Spleen (tissue), 11 donors: ENCODE results near the gene DICER1. TPM values are rescaled to one million over a fixed set of nuclear protein-coding genes. Genes with fewer than 3 reads are reported as not detected.

ENCODE experiments used
- DNase-seq: peaks from one replicate; pipeline ENCODE4 v3.0.0-alpha.2; 2020
- H3K27ac ChIP-seq, 8 donors: fragments of 200-600 bp; sonication (generic) in 7 of 8; 1 replicate in 4 of 8; 2 replicates in 4 of 8; pipeline versions ENCODE4 v1.5.0 to v1.8.0; 2016 to 2021; ENCODE audit warnings: inconsistent platforms in 4 of 8, mild to moderate bottlenecking in 4 of 8, moderate library complexity in 1 of 8
- H3K27me3 ChIP-seq, 7 donors: fragments of 200-600 bp; sonication (generic) in 6 of 7; replicated peaks in 1 of 7; 1 replicate in 4 of 7; 2 replicates in 3 of 7; pipeline versions ENCODE4 v1.5.0 to v1.8.0; 2016 to 2021; ENCODE audit warnings: inconsistent platforms in 3 of 7, mild to moderate bottlenecking in 1 of 7
- H3K36me3 ChIP-seq, 6 donors: fragments of 200-600 bp; sonication (generic) in 5 of 6; 1 replicate in 4 of 6; 2 replicates in 2 of 6; pipeline versions ENCODE4 v1.5.0 to v1.8.0; 2016 to 2021; ENCODE audit warnings: inconsistent platforms in 2 of 6
- H3K4me1 ChIP-seq, 6 donors: fragments of 200-600 bp; sonication (generic) in 5 of 6; 1 replicate in 3 of 6; 2 replicates in 3 of 6; pipeline versions ENCODE4 v1.5.0 to v1.8.0; 2016 to 2021; ENCODE audit warnings: inconsistent platforms in 3 of 6
- H3K4me3 ChIP-seq, 8 donors: fragments of 200-600 bp; sonication (generic) in 7 of 8; 1 replicate in 4 of 8; 2 replicates in 4 of 8; pipeline versions ENCODE4 v1.5.0 to v1.8.0; 2016 to 2021; ENCODE audit warnings: inconsistent platforms in 4 of 8, mild to moderate bottlenecking in 4 of 8, moderate library complexity in 2 of 8
- H3K9me3 ChIP-seq, 8 donors: fragments of 200-600 bp; sonication (generic) in 7 of 8; 1 replicate in 4 of 8; 2 replicates in 4 of 8; pipeline versions ENCODE4 v1.5.0 to v1.8.0; 2016 to 2021; ENCODE audit warnings: inconsistent platforms in 4 of 8
- CTCF ChIP-seq, 11 experiments: fragments of 200-600 bp in 7 of 11; fragments of 450-650 bp in 4 of 11; sonication (generic) in 4 of 11; IDR thresholded peaks in 8 of 11; conservative IDR thresholded peaks in 3 of 11; 1 replicate in 7 of 11; 2 replicates in 4 of 11; pipeline versions ENCODE4 v1.4.0 to v1.8.0; 2016 to 2021; ENCODE audit warnings: antibody characterized with exemption in 11 of 11, inconsistent platforms in 4 of 11, mild to moderate bottlenecking in 1 of 11
- POLR2A ChIP-seq, 3 donors: fragments of 450-650 bp; IDR thresholded peaks; one replicate each; pipeline ENCODE4 v1.5.1; 2017; ENCODE audit warnings: antibody characterized with exemption in 3 of 3, mild to moderate bottlenecking in 1 of 3
- POLR2AphosphoS5 ChIP-seq, 3 donors: sonication (generic); formaldehyde crosslinking; IDR thresholded peaks; one replicate each; pipeline ENCODE4 v1.5.1; 2017; ENCODE audit warnings: antibody characterized with exemption in 3 of 3
- WGBS, 5 donors: extraction: QIAGEN DNeasy Blood & Tissue Kit in 3 of 5; methylation state at CpG; one replicate each; pipeline versions ENCODE4 v1.1.5 to v1.1.7; 2013 to 2018; 5-methylcytosine and 5-hydroxymethylcytosine counted together
- intact Hi-C: fragments of 100-400 bp; cut with DNase I; formaldehyde crosslinking; loops from one replicate; pipeline ENCODE4 v1.15.0; 2023; ENCODE audit warnings: low total_unique reads
- polyA plus RNA-seq, 3 donors: library from polyadenylated mRNA; stranded (reverse); fragments of 200-250 nt; gene quantifications; one replicate each; pipeline ENCODE4 v1.2.1, GENCODE V29; 2013
- total RNA-seq, 7 donors: library from RNA; depleted of rRNA in 3 of 7; stranded (reverse); fragments of >200 nt in 3 of 7; fragmentation: NEBNext Ultra II Directional in 4 of 7; extraction: Animal tissue kit (Norgen Biotek cat#: 25700) in 4 of 7; gene quantifications; one replicate each; pipeline versions ENCODE4 v1.1.0 to v1.2.1, GENCODE V29; 2016 to 2021
- donor health status: healthy with polysubstance abuse.
- donor health status: DM: no; HTN: no; CAD: no; lungs with moderate emphysema.
- donor health status: DM: no; HTN: no; CAD: no.
- donor health status: Bipolar disorder and iron deficiency.
- donor health status: healthy.
- donor health status: DM: no; HTN: no; CAD: no.
- donor health status: DM: yes; HTN: yes; CAD: no.

DICER1 gene
- total and polyA plus RNA-seq, 10 donors, result 7.1 to 124 (median 73.5) TPM

GRCh38 chr14:95047754-95048153, 109.6 kb downstream of the DICER1 start:
- 85 to 93% (median 89%) methylated on average over 7 of the region's 7 CpGs for WGBS, 5 donors
- H3K27me3 ChIP-seq, result peaks cover 0 to 47% (median 0%) of the 10 kb centered on the region in 7 donors
- no peaks in the 10 kb centered on the region for H3K36me3 ChIP-seq
- H3K4me1 ChIP-seq, result no peaks in the 10 kb centered on the region
- H3K9me3 ChIP-seq, result no peaks in the 10 kb centered on the region
- DNase-seq, result peak; percentile 31
- no peak overlapping the region for H3K4me3 ChIP-seq
- intact Hi-C loops, result no loop called here
- TF ChIP-seq CTCF (IDR thresholded peaks at IDR 0.05 in 8 of 11, conservative IDR thresholded peaks at IDR 0.05 in 3 of 11), result no peak
- no peak for TF ChIP-seq POLR2A (IDR thresholded peaks at IDR 0.05)
- no peak for TF ChIP-seq POLR2AphosphoS5 (IDR thresholded peaks at IDR 0.05)
- no peak overlapping the region for H3K27ac ChIP-seq

DNA sequence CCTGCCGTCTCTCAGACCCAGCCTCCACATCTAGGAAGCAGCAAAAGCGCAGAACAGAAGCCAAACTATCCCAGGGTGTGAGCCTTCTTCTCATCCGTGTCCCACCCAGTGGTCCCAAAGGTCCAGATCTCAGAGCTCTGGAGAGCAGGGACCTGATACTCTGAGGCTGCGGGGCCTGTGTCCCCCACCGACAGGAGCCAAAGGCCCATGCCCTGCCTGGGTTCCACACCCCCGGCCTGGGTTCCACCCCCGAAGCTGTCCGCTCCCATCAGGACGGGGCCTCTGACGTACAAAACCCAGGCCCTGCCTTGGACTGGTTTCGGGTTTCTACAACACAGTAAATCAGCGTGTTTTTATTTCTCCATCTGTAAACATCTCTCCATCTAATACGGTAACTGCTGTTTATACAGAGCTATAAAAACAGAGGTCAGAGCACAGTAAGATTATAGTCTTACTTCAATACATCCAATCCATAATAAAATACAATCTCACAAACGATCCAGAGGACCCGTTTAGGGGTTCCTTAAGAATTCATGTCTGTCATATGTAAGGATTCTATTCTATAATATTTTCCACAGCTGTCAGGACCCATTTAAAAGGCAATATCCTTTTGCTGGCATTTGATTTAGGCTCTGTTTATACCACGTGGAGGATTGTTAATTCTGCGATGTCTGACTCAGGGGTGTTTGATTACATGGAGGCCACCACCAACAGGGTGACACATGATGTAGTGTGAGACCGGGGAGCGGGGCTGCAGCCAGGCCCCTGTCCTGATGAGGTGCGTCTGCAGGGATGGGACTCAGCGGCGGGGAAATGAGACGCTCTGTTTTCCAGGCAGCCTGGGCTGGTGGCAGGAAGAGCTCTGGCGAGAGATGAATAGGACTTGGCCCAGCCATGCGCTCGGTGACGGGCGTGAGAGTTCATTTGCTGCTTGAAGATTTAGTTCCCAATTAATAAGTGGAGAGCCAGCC, 110.3 kb downstream of the DICER1 start:
- Histone ChIP-seq H3K27me3 (peaks cover 0 to 48% (median 0%) of the 10 kb centered on the region in 7 donors), H3K36me3 (no peaks in the 10 kb centered on the region), H3K9me3 (no peaks in the 10 kb centered on the region), H3K27ac (no peak overlapping the region), H3K4me1 (no peaks in the 10 kb centered on the region), H3K4me3 (no peak overlapping the region)
- intact Hi-C loops, result no loop called here
- DNase-seq, result peak; percentile 64
- TF ChIP-seq POLR2A (IDR thresholded peaks at IDR 0.05) (no peak), POLR2AphosphoS5 (IDR thresholded peaks at IDR 0.05) (no peak), CTCF (IDR thresholded peaks at IDR 0.05 in 8 of 11, conservative IDR thresholded peaks at IDR 0.05 in 3 of 11) (no peak)
- 75 to 82% (median 79%) methylated on average over 24 to 28 of the region's 28 CpGs for WGBS, 5 donors

DNA sequence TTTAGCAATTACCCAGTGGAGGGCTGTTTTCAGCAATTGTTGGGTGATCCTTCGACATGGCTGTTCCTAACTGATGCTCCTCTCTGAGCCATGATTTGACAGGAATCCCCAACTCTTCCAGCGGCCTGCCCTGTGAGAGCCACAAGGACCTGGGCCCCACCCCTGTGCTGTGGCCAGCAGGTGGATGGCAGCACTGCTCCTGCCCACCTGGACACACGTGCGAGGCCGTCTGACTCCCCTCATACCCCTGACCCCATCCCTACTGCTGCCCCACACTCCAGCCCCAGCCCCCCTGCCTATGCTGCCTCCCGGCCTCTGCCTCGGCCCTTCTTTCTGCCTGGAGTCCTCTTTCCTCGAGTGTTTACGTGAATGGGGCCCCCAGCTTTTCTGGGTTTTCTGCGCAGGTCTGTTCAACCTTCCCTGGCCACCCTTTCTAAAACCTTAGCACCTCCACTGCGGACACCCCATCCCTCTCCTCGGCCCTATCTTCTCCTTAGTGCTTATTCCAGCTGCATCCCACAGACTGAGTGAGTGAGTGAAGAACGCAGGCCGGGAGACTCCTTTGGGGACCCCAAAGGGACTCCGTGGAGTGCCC, 111.4 kb downstream of the DICER1 start:
- 80 to 88% (median 84%) methylated on average over 14 to 15 of the region's 15 CpGs for WGBS, 5 donors
- DNase-seq, result peak; percentile 58
- no peak for TF ChIP-seq CTCF (IDR thresholded peaks at IDR 0.05 in 8 of 11, conservative IDR thresholded peaks at IDR 0.05 in 3 of 11)

GRCh38 chr14:95045106-95045701, 112.1 kb downstream of the DICER1 start:
- H3K9me3 ChIP-seq, result no peaks in the 10 kb centered on the region
- H3K36me3 ChIP-seq, result no peaks in the 10 kb centered on the region
- no peak for TF ChIP-seq CTCF (IDR thresholded peaks at IDR 0.05 in 8 of 11, conservative IDR thresholded peaks at IDR 0.05 in 3 of 11)
- TF ChIP-seq POLR2AphosphoS5 (IDR thresholded peaks at IDR 0.05), result no peak
- DNase-seq, result peak; percentile 47
- H3K27ac ChIP-seq, result no peak overlapping the region
- no peaks in the 10 kb centered on the region for H3K4me1 ChIP-seq
- H3K4me3 ChIP-seq, result no peak overlapping the region
- intact Hi-C loops, result no loop called here
- peaks cover 0 to 56% (median 0%) of the 10 kb centered on the region in 7 donors for H3K27me3 ChIP-seq
- 60 to 82% (median 70%) methylated on average over 13 of the region's 13 CpGs for WGBS, 5 donors

More for the DNA sequence above, 111.4 kb downstream of the DICER1 start:
- H3K9me3 ChIP-seq, result no peaks in the 10 kb centered on the region
- no peak overlapping the region for H3K27ac ChIP-seq
- H3K4me1 ChIP-seq, result no peaks in the 10 kb centered on the region
- H3K27me3 ChIP-seq, result peaks cover 0 to 56% (median 0%) of the 10 kb centered on the region in 7 donors
- H3K4me3 ChIP-seq, result no peak overlapping the region
- intact Hi-C loops, result no loop called here
- no peaks in the 10 kb centered on the region for H3K36me3 ChIP-seq
